Measurements from ENCODE around the gene GNAQ.

The GNAQ gene

GRCh38 chr9:77909306-77909705 lies 122.3 kb downstream of the GNAQ start:
- DNase-seq, result no peak

GRCh38 chr9:77908293-77908692 lies 123.3 kb downstream of the GNAQ start:
- no peak for DNase-seq

GRCh38 chr9:77907585-77907984 lies 124.0 kb downstream of the GNAQ start:
- DNase-seq, result no peak

DNA sequence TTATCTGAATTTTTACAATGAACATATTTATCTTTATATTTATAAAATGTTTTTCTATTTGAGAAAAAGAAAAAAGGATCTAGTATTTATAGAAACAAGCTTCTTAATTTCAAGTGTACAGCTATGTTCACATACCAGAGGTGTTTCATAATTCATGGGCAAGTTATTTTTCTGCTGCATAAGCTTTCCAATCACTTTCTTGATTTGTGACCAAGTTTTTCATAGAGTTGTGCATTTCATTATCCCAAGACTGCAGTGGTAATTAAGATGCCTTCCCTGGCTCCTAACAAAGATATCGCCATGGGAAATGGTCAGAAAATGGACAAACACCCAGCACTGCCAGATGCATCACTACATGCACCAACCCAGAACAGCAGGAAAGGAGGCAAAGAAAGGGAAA lies 124.6 kb downstream of the GNAQ start:
- DNase-seq, result no peak

GRCh38 chr9:77903666-77904285 lies 127.8 kb downstream of the GNAQ start:
- no peak for DNase-seq

DNA sequence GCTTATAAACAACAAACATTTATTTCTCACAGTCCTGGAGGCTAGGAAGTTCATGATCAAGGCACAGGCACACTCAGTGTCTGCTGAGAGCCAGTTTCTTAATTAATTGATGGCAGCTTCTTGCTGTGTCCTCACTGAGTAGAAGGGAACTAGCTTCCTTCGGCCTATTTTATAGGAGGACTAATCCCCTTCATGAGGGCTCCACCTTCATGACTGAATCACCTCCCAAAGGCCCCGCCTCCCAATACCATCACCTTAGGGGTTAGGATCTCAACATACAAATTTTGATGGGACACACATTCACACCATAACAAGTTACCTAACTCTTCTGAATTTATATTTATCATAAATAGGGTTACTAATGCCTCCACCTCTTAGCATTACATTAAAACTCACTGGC lies 129.8 kb downstream of the GNAQ start:
- DNase-seq, result no peak

DNA sequence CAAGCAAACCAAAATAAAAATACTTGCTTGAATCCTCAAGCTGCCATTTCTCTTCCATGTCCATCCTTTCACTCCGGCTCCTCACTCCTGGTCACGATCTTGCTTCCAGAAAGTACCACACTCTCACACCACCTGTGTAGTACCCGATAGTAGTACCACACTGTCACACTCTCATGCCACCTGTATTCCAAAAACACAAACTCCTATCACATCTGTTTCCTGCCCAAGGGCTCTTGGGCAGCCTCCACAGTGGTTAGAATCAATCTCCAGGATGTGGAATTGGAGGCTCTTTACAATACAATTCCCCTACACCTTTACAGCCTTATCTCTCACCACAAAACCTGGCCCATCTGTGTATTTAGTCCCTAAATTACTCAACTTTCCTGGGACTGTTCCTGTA lies 130.6 kb downstream of the GNAQ start:
- no peak for DNase-seq

GRCh38 chr9:77899679-77900354 lies 131.8 kb downstream of the GNAQ start:
- DNase-seq, result no peak

- DNase-seq, result no peak
Measured at GRCh38 chr9:77898864-77899263, 132.7 kb downstream of the GNAQ start.

GRCh38 chr9:77896938-77897667 lies 134.5 kb downstream of the GNAQ start:
- DNase-seq, result peak in 35 of 58 donors; percentile 4 to 71 (median 28)

- DNase-seq, result no peak
Measured at GRCh38 chr9:77896269-77896937, 135.2 kb downstream of the GNAQ start.

DNA sequence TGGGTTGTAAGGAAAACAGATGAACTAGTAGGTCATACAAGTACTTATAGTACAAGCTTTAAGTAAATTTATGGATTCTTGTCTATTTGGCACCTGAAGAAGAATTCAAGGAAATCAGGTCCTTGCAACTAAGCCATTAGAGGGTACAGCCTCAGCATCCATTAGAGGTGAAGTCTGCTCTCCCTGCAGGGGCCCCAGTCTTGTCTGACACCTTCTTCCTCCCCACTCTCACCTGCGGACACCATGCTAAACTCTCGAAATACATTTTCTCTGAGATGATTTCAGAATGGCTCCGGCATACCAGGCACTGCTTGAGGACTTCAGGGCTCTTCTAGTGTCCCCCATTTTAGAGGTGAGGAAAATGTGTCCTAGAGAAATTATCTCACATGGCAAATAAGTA lies 137.9 kb downstream of the GNAQ start:
- DNase-seq, result no peak

GRCh38 chr9:77892955-77893514 lies 138.6 kb downstream of the GNAQ start:
- no peak for DNase-seq

GRCh38 chr9:77892171-77892570 lies 139.4 kb downstream of the GNAQ start:
- no peak for DNase-seq

DNA sequence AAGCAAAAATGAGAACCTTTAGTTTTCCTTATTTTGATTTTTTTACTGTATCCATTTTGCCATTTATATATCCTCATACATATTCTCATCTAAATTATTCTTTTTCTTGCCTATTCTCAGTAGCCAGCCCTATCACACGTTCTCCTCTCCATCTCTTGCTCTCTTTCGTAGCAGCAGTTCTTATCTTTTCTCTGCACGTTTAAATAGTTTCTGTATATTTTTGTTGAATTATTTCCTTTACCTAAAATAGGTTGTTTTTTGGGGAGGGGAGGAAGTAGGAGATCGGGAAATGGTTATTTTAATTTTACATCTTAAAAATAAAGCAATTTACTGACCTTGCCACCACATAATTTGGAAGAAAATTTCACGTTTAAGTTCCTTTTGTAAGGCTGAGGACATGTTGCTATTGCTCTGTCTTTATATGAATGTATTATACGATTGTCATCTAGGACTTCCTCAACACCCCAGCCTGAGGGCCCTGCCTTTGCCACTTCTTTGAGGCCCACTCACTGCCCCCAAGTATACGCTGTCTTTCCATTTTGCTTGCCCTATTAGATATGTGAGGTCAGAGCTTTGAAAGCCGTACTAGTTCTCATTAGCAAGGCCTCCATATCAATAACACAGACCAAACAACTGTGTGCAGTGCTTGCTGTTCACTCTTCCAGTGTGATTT lies 140.3 kb downstream of the GNAQ start:
- DNase-seq, result no peak

GRCh38 chr9:77887662-77888061 lies 143.9 kb downstream of the GNAQ start:
- no peak for DNase-seq

- DNase-seq, result peak in 21 of 58 donors; percentile 4 to 48 (median 15)
Measured at GRCh38 chr9:77885104-77885672, 146.4 kb downstream of the GNAQ start.

DNA sequence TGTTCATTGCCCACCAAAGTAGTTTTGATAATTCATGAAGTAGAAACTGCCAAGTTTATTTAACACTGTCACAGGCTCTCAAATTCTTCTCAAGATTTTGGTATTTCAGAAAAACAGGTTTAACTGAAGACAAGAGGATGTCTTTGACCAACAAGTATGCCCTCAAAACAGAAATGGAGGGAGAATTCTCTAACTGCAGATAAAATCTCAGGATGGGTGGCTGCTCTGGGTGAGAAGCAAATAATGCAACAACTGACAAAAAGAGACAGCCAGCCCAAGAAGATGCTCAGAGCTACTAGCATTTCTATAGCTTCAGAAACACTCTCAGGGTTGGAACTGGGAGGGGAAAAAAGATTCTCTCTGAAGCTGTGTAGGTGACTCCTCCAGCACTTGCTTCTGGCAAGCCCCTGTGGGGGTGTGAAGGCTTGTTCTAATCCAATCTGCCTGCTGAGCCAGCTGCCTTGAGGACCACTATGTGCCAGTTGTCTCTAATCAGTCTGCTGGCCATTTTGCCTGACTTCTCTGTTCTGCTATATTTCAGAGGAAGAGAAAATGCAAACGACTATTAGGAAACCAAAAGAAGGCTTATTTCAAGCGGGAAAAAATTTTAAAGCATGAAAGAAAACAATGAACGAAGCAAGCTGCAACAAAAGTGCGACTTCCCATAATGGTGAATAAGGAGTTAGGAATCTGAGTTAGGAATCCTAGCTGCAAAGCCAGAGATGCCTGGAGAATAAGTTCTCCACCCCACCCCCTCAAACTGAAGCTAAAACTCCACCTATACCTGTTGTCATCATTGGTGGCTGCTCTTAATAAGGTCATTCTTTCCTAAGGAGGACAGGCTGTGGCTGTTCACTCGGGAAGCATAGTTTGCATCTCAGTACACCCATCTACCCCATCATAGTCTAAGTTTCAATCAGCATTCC lies 147.5 kb downstream of the GNAQ start:
- DNase-seq, result peak in 14 of 58 donors; percentile 4 to 56 (median 15)

- DNase-seq, result no peak
Measured at GRCh38 chr9:77883133-77883532, 148.5 kb downstream of the GNAQ start.

- DNase-seq, result no peak
Measured at GRCh38 chr9:77882294-77882693, 149.3 kb downstream of the GNAQ start.
